Coronary artery (tissue), 2 donors: ENCODE data around the gene PSMD3.
"Not testable (repeated sequence)": the region's sequence is repeated elsewhere in the genome, so short reads cannot be mapped to it uniquely, and the experiment has no call there.

ENCODE experiments used
- DNase-seq: peaks from one replicate; pipeline ENCODE4 v3.0.0-alpha.2; 2017; ENCODE audit warnings: low spot score
- H3K27ac ChIP-seq, 2 donors: fragments of 200-600 bp; sonication (generic); one replicate each; pipeline ENCODE4 v1.5.1; 2016 to 2019
- H3K4me3 ChIP-seq: fragments of 200-600 bp; sonication (generic); 2 replicates; pipeline ENCODE4 v1.5.1; 2016; ENCODE audit warnings: mild to moderate bottlenecking, moderate library complexity
- TF ChIP-seq, protein P1 (sequence below): fragments of 200-600 bp; sonication (generic); IDR thresholded peaks from one replicate; pipeline ENCODE4 v1.5.1; 2019; ENCODE audit warnings: antibody characterized with exemption

The PSMD3 gene

DNA sequence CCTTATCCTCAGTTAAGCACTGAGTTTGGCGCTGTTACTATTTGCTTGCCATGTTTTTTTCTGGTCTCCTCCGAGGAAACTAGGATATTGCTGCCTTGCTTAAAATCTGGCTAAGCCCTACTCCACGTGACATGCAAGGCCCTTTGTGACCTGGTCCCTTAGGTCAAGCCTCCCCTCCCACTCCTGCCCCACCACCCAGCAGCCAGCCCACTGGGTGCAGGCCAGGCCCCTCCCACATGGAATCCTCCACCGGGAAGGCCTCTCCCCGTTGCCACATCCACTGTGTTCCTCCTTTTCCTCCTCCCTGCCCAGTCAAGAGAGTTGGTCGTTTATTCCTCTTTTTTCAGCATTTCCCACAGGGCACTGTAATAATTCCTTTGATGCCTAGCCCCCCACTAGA is 16.2 kb downstream of the PSMD3 start:
- Histone ChIP-seq H3K27ac (peak overlapping the region in 1 of 2 donors; percentile 24), H3K4me3 (no peak overlapping the region)
- no peak for DNase-seq
- TF ChIP-seq, protein P1, sequence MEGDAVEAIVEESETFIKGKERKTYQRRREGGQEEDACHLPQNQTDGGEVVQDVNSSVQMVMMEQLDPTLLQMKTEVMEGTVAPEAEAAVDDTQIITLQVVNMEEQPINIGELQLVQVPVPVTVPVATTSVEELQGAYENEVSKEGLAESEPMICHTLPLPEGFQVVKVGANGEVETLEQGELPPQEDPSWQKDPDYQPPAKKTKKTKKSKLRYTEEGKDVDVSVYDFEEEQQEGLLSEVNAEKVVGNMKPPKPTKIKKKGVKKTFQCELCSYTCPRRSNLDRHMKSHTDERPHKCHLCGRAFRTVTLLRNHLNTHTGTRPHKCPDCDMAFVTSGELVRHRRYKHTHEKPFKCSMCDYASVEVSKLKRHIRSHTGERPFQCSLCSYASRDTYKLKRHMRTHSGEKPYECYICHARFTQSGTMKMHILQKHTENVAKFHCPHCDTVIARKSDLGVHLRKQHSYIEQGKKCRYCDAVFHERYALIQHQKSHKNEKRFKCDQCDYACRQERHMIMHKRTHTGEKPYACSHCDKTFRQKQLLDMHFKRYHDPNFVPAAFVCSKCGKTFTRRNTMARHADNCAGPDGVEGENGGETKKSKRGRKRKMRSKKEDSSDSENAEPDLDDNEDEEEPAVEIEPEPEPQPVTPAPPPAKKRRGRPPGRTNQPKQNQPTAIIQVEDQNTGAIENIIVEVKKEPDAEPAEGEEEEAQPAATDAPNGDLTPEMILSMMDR, result no peak

DNA sequence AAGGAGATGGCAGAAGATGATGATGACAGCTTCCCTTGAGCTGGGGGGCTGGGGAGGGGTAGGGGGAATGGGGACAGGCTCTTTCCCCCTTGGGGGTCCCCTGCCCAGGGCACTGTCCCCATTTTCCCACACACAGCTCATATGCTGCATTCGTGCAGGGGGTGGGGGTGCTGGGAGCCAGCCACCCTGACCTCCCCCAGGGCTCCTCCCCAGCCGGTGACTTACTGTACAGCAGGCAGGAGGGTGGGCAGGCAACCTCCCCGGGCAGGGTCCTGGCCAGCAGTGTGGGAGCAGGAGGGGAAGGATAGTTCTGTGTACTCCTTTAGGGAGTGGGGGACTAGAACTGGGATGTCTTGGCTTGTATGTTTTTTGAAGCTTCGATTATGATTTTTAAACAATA is 16.9 kb downstream of the PSMD3 start:
- DNase-seq, result no peak
- peak overlapping the region in 1 of 2 donors; percentile 24 for H3K27ac ChIP-seq
- no peak overlapping the region for H3K4me3 ChIP-seq
- TF ChIP-seq, protein P1, result no peak

DNA sequence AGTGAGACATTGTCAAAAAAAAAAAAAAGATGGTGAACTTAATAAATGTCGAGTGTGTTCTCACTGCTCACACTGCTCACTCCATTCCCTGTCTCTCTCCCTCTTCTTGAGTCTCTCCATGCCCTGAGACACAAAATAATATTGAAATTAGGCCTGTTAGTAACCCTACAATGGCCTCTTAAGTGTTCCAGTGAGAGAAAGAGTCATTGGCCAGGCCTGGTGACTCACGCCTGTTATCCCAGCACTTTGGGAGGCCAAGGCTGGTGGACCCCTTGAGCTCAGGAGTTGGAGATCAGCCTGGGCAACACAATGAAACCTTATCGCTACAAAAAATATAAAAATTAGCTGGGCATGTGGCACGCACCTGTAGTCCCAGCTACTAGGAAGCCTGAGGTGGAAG is 18.5 kb downstream of the PSMD3 start:
- Histone ChIP-seq H3K27ac (no peak overlapping the region), H3K4me3 (no peak overlapping the region)
- TF ChIP-seq, protein P1, result no peak
- no peak for DNase-seq

DNA sequence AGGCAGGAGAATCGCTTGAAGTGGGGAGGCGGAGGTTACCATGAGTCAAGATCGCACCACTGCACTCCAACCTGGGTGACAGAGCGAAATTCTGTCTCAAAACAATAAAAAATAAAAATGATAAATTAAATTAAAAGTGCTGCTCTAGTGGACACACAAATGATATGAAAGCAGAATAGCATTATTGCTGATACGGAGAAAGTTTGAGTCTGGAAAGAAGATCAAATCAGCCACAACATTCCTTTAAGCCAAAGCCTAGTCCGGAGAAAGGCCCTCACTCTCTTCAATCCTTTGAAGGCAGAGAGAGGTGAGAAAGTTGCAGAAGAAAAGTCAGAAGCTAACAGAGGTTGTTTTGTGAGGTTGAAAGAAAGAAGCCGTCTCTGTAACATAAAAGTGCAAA is 19.6 kb downstream of the PSMD3 start:
- no peak overlapping the region for H3K4me3 ChIP-seq
- no peak for DNase-seq
- TF ChIP-seq, protein P1, result no peak
- no peak overlapping the region for H3K27ac ChIP-seq

DNA sequence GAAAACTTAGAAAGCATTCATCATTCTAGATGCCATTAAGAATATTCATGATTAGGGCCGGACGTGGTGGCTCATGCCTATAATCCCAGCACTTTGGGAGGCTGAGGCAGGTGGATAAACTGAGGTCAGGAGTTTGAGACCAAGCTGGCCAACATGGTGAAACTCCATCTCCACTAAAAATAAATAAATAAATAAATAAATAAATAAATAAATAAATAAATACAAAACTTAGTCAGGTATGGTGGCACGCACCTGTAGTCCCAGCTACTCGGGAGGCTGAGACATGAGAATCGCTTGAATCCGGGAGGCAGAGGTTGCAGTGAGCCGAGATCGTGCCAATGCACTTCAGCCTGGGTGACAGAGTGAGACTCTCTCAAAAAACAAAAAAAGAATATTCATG is 20.7 kb downstream of the PSMD3 start:
- not testable (repeated sequence) for H3K27ac ChIP-seq, DNase-seq, H3K4me3 ChIP-seq

DNA sequence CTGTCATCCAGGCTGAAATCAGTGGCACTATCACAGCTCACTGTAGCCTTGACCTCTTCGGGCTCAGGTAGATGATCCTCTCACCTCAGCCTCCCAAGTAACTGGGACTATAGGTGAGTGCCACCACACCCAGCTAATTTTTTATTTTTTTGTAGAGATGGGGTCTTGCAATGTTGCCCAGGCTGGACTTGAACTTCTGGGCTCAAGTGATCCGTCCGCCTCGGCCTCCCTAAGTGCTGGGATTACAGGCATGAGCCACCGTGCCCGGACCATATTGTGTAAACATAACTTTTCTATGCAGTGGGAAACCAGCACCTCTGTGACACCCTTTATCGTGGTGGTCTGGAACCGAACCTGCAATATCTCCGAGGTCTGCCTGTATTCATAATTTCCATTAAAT is 23.5 kb downstream of the PSMD3 start:
- no peak overlapping the region for H3K4me3 ChIP-seq
- H3K27ac ChIP-seq, result no peak overlapping the region
- DNase-seq, result no peak
- TF ChIP-seq, protein P1, result no peak

DNA sequence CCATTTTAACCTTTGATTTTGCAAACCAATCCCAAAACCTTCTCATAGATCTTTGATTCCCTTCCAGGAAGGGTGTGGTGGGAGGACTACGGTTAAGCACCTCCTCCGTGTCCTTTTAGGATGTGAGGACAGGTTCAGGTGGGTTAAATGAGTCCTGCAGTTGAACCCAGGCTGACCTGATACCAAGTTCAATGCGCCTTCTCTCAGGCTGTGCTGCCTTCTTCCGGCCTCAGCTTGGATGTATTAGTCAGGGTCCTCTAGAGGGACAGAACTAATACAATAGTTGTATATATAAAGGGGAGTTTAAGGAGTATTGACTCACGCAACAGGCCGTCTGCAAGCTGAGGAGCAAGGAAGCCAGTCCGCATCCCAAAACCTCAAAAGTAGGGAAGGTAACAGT is 24.1 kb downstream of the PSMD3 start:
- TF ChIP-seq, protein P1, result no peak
- Histone ChIP-seq H3K27ac (no peak overlapping the region), H3K4me3 (no peak overlapping the region)
- DNase-seq, result no peak

DNA sequence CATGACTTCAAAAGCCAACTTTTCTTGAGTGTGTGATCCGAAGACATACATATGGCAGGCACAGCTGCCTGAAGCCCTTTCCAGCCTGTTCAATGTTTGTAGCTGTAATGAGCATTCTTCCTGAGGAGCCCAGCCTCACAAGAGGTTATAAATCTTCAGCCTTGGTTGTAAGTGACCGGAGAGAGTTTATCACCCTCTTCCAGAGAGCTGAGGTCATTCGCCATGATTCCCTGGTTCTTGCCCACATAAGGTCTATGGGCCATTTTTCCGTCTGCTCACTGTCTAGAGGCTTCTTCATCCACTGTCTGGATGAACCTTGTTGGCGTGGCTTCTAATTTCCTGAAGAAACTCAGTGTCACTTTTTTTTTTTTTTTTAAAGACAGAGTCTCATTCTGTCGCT is 24.9 kb downstream of the PSMD3 start:
- no peak for DNase-seq
- Histone ChIP-seq H3K4me3 (no peak overlapping the region), H3K27ac (no peak overlapping the region)
- TF ChIP-seq, protein P1, result no peak

DNA sequence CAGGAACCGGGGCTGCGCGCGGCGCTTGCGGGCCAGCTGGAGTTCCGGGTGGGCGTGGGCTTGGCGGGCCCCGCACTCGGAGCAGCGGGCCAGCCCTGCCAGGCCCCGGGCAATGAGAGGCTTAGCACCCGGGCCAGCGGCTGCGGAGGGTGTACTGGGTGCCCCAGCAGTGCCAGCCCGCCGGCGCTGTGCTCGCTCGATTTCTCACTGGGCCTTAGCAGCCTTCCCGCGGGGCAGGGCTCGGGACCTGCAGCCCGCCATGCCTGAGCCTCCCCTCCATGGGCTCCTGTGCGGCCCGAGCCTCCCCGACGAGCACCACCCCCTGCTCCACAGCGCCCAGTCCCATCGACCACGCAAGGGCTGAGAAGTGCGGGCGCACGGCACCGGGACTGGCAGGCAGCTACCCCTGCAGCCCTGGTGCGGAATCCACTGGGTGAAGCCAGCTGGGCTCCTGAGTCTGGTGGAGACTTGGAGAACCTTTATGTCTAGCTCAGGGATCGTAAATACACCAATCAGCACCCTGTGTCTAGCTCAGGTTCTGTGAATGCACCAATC is 30.4 kb downstream of the PSMD3 start:
- H3K27ac ChIP-seq, H3K4me3 ChIP-seq, DNase-seq: not testable (repeated sequence)

DNA sequence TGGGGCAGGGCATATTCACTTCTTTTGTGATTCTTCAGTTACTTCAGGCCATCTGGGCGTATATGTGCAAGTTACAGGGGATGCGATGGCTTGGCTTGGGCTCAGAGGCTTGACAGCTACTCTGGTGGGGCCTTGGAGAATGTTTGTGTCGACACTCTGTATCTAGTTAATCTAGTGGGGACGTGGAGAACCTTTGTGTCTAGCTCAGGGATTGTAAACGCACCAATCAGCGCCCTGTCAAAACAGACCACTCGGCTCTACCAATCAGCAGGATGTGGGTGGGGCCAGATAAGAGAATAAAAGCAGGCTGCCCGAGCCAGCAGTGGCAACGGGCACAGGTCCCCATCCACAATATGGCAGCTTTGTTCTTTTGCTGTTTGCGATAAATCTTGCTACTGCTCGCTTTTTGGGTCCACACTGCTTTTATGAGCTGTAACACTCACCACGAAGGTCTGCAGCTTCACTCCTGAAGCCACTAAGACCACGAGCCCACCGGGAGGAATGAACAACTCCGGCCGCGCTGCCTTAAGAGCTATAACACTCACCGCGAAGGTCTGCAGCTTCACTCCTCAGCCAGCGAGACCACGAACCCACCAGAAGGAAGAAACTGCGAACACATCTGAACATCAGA is 31.5 kb downstream of the PSMD3 start:
- DNase-seq, H3K4me3 ChIP-seq: not testable (repeated sequence)

More for the DNA sequence above, 31.5 kb downstream of the PSMD3 start:
- not testable (repeated sequence) for H3K27ac ChIP-seq
